Measurements from ENCODE around the gene CKAP5. TPM values are rescaled to one million over a fixed set of nuclear protein-coding genes. Genes with fewer than 3 reads are reported as not detected.
A peak's percentile ranks its signal among the peaks of the same experiment; 100 is the strongest.

The CKAP5 gene
- total RNA-seq (2014; rRNA removed; shearing (Covaris generic)), result 176 and 184 TPM in 2 replicates

DNA sequence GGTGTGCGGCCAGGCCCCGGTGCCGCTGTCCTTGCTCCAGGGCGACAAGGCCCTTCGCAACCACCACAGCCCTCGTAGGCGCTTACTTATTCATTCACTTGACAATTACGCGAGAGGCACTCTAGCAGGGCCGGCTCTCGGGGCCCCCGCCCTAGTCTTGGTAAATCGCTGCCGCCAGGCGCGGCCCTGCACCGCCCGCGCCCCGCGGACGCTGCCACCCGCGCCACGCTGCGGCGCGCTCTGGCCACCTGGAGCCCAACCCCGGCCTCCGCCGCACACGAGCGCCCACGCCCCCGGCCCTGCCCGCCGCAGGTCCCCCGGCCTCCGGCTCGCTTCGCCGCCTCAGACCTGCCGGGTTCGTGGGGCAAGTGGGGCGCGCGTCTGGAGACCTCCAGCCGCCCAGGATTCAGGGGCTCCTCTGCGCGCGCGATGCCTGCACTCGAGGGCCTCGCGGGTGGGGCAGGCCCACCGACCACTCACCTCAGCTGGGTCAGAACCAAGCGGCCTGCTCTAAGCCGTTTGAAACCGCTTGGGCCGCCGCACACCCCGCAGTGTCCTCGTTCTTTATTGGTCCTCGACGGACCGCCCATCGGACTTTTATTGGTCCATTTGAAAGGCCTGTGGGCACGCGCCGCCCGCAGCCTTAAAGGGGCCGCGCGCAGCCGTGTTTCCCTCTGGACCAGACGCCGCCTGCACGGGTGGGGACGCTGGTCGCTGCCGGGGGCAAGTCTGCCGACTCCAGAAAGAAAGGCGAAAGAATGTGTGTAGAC, at the start of gene CKAP5:
Gene CKAP5, minus strand, starts transcription at position 541 of the 770 bp plus-strand sequence. CDS start 25,049 bp downstream, outside the sequence.
- H3K4me1 ChIP-seq, result peaks cover 5% of the 10 kb centered on the region; the same call in 1 of the 2 replicates
- no peaks in the 10 kb centered on the region for H3K27me3 ChIP-seq
- peak; percentile 91 to 95 for DNase-seq
- H3K36me3 ChIP-seq, result peaks cover 10% of the 10 kb centered on the region; the same call in 1 of the 2 replicates
- H3K27ac ChIP-seq, result peak within 1 kb of the TSS; percentile 80
- no peaks in the 10 kb centered on the region for H3K9me3 ChIP-seq (replicated peaks)
- peak within 1 kb of the TSS; percentile 98 for H3K4me3 ChIP-seq

DNA sequence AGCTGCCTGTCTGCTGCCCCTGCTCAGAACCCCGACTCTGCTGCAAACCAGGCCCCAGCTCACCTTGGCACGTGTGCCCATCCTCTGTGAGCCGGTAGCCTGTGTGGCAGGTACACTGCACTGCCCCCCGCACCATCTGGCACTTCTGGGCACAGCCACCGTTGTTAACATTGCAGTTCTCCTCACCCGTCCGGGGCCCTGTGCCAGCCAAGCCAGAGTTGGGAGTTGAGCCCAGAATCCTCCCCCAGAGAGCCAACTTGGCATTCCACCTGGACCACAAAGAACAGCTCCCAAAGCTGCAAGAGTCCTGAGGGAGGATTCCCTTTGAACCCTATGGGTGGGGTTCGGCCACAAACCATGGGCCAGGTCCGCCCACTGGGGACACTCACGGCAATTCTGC, 49.7 kb upstream of the CKAP5 start:
- Histone ChIP-seq H3K27me3 (no peaks in the 10 kb centered on the region), H3K4me3 (no peak overlapping the region), H3K36me3 (peaks cover 3% of the 10 kb centered on the region; the same call in 1 of the 2 replicates), H3K27ac (no peak overlapping the region), H3K9me3 (replicated peaks) (no peaks in the 10 kb centered on the region), H3K4me1 (no peaks in the 10 kb centered on the region)
- no peak for DNase-seq

DNA sequence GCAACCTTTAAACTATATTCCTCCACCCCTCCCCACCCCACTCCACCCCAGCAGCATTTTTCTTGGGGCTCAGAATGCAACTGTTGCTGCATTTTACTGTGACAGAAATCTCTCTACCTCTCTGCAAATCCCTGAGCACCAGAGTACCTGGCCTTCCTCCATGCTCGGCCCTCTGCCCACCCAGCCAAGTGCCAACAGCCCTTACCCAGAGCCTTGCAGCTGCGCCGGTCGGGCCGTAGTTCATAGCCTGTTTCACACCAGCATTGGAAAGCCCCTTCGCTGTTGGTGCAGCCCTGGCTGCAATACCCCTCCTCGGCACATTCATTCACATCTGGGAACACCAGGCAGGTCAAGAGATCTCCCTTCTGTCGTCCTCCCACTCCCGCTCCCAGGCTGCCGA, 48.9 kb upstream of the CKAP5 start:
- H3K27me3 ChIP-seq, result no peaks in the 10 kb centered on the region
- peaks cover 3% of the 10 kb centered on the region; the same call in 1 of the 2 replicates for H3K36me3 ChIP-seq
- H3K4me1 ChIP-seq, result no peaks in the 10 kb centered on the region
- no peaks in the 10 kb centered on the region for H3K9me3 ChIP-seq (replicated peaks)
- no peak overlapping the region for H3K4me3 ChIP-seq
- no peak for DNase-seq
- no peak overlapping the region for H3K27ac ChIP-seq

DNA sequence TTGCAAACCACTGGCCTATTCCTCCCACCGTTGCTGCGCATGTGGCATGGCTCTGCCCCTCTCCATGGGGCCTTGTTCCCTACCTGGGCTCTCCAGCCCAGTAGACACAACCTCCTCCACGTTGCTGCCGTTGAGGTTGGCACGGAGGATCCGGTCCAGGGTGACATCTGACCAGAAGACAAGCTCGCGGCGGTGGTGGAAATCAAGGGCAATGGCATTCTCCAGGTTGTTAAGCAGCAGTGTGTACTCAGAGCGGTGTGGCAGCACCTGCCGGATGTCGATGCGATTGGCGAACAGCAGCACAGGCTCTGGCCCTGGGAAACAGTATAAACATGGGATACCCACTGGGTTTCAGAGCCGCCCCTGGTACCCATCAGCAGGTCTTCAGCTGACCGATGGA, 48.4 kb upstream of the CKAP5 start:
- no peak for DNase-seq
- no peak overlapping the region for H3K27ac ChIP-seq

GRCh38 chr11:46892838-46893237, 46.8 kb upstream of the CKAP5 start:
- Histone ChIP-seq H3K36me3 (no peaks in the 10 kb centered on the region; the same call in 1 of the 2 replicates), H3K27me3 (no peaks in the 10 kb centered on the region), H3K4me1 (no peaks in the 10 kb centered on the region), H3K4me3 (no peak overlapping the region), H3K9me3 (replicated peaks) (no peaks in the 10 kb centered on the region), H3K27ac (no peak overlapping the region)
- no peak for DNase-seq

More for the DNA sequence above, 48.4 kb upstream of the CKAP5 start:
- H3K9me3 ChIP-seq (replicated peaks), result no peaks in the 10 kb centered on the region
- H3K36me3 ChIP-seq, result peaks cover 3% of the 10 kb centered on the region; the same call in 1 of the 2 replicates
- no peaks in the 10 kb centered on the region for H3K4me1 ChIP-seq
- no peaks in the 10 kb centered on the region for H3K27me3 ChIP-seq
- H3K4me3 ChIP-seq, result no peak overlapping the region

- no peak overlapping the region for H3K4me3 ChIP-seq
- H3K27ac ChIP-seq, result no peak overlapping the region
- no peaks in the 10 kb centered on the region; the same call in 1 of the 2 replicates for H3K36me3 ChIP-seq
- no peaks in the 10 kb centered on the region for H3K4me1 ChIP-seq
- H3K9me3 ChIP-seq (replicated peaks), result no peaks in the 10 kb centered on the region
- DNase-seq, result no peak
- no peaks in the 10 kb centered on the region for H3K27me3 ChIP-seq
Measured at GRCh38 chr11:46892109-46892508, 46.0 kb upstream of the CKAP5 start.

DNA sequence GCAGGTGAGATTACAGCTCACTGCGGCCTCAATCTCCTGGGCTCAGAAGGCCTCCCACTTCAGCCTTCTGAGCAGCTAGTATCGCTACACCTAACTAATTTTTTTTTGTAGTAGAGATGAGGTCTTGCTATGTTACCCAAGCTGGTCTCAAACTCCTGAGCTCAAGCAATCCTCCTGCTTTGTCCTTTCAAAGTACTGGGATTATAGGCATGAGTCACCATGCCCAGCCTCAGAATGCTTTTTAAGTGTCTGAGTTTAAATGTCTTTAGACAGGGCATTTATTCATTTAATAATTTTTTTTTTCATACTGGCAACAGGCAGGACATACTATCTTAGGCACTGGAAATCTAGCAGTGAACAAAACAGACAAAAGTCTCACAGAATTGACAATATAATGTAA, 44.6 kb upstream of the CKAP5 start:
- no peak overlapping the region for H3K27ac ChIP-seq
- no peak for DNase-seq

GRCh38 chr11:46889689-46890475, 43.8 kb upstream of the CKAP5 start:
- no peaks in the 10 kb centered on the region for H3K9me3 ChIP-seq (replicated peaks)
- DNase-seq, result peak; percentile 68 to 88

More for the DNA sequence above, 44.6 kb upstream of the CKAP5 start:
- Histone ChIP-seq H3K27me3 (no peaks in the 10 kb centered on the region), H3K4me1 (no peaks in the 10 kb centered on the region), H3K4me3 (no peak overlapping the region), H3K9me3 (replicated peaks) (no peaks in the 10 kb centered on the region), H3K36me3 (no peaks in the 10 kb centered on the region)

DNA sequence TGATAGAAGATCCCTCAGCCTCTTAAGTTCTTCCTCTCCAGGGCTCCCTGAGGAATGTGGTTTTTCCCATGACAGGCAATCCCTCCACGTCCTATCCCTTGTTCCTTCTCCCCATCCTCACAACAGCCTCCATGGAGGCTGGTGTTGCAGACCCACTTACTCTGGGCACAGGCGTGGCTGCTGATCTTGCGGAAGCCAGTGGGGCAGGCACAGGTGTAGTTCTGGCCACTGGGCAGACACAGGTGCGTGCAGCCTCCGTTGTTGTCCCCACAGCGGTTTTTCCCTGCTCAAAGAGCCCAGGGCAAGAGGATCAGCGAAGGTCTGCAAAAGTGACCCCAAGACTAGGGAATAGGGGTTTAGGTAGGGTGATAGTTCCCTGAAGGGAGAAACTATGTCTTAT, 43.2 kb upstream of the CKAP5 start:
- no peaks in the 10 kb centered on the region for H3K9me3 ChIP-seq (replicated peaks)
- no peak overlapping the region for H3K27ac ChIP-seq
- H3K36me3 ChIP-seq, result no peaks in the 10 kb centered on the region
- no peaks in the 10 kb centered on the region for H3K27me3 ChIP-seq
- DNase-seq, result no peak
- H3K4me1 ChIP-seq, result no peaks in the 10 kb centered on the region
- no peak overlapping the region for H3K4me3 ChIP-seq

More at GRCh38 chr11:46889689-46890475, 43.8 kb upstream of the CKAP5 start:
- Histone ChIP-seq H3K36me3 (no peaks in the 10 kb centered on the region), H3K4me1 (no peaks in the 10 kb centered on the region), H3K27ac (no peak overlapping the region), H3K27me3 (no peaks in the 10 kb centered on the region), H3K4me3 (no peak overlapping the region)

DNA sequence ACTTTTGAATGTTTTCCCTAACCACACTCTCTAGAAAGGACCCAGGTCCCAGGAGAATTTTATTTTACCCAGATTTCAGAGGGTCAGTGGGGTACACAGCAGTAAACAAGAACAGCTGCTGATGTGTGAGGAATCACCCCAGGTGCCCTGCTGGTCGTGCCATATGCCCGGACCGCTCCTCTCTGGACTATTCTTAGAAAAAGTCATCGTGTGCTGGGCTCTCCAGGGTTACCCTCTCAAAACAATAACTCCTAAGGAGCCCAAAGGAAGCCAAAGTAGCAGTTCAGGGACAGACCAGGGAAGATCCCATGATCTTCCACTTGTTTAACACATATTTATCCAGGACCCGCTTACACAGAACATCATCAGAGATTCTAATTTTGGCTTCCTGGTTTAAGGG, 42.6 kb upstream of the CKAP5 start:
- Histone ChIP-seq H3K9me3 (replicated peaks) (no peaks in the 10 kb centered on the region), H3K27ac (no peak overlapping the region), H3K4me1 (no peaks in the 10 kb centered on the region), H3K27me3 (no peaks in the 10 kb centered on the region), H3K36me3 (no peaks in the 10 kb centered on the region), H3K4me3 (no peak overlapping the region)
- DNase-seq, result no peak

DNA sequence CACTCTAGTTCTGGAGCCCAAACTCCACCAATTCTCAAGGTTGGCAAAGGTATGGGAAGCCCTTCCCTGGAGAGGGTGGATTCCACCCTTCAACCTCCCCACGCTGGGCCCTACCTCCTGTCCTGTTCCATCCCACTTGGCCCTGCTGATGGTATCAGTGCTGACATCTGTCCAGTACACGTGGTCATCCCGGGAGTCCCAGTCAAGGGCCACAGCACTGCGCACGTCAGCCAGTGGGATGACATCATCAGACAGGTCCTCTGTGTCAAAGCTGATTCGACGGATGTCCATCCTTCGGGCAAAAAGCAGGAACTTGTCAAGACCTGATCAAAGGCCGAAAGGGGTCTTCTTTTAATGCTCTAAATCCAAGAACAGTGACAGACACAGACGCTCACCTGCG, 40.1 kb upstream of the CKAP5 start:
- 0 out of 2 replicates have a peak, but pooled peaks cover 2% of the 10 kb centered on the region for H3K36me3 ChIP-seq

GRCh38 chr11:46879056-46879585, 33.0 kb upstream of the CKAP5 start:
- no peaks in the 10 kb centered on the region for H3K9me3 ChIP-seq (replicated peaks)
- H3K27ac ChIP-seq, result no peak overlapping the region
- no peak for DNase-seq
- H3K36me3 ChIP-seq, result 0 out of 2 replicates have a peak, but pooled peaks cover 8% of the 10 kb centered on the region
- no peaks in the 10 kb centered on the region for H3K4me1 ChIP-seq
- H3K27me3 ChIP-seq, result no peaks in the 10 kb centered on the region
- no peak overlapping the region for H3K4me3 ChIP-seq

More for the DNA sequence above, 40.1 kb upstream of the CKAP5 start:
- Histone ChIP-seq H3K4me3 (no peak overlapping the region), H3K9me3 (replicated peaks) (no peaks in the 10 kb centered on the region), H3K27me3 (no peaks in the 10 kb centered on the region), H3K4me1 (no peaks in the 10 kb centered on the region), H3K27ac (no peak overlapping the region)
- DNase-seq, result no peak

GRCh38 chr11:46877580-46877979, 31.5 kb upstream of the CKAP5 start:
- no peaks in the 10 kb centered on the region for H3K4me1 ChIP-seq
- H3K36me3 ChIP-seq, result peaks cover 15% of the 10 kb centered on the region
- no peaks in the 10 kb centered on the region for H3K9me3 ChIP-seq (replicated peaks)
- no peak overlapping the region for H3K4me3 ChIP-seq
- no peaks in the 10 kb centered on the region for H3K27me3 ChIP-seq
- DNase-seq, result no peak
- no peak overlapping the region for H3K27ac ChIP-seq

- Histone ChIP-seq H3K4me3 (no peak overlapping the region), H3K27ac (no peak overlapping the region), H3K9me3 (replicated peaks) (no peaks in the 10 kb centered on the region), H3K4me1 (no peaks in the 10 kb centered on the region), H3K27me3 (no peaks in the 10 kb centered on the region), H3K36me3 (peaks cover 17% of the 10 kb centered on the region)
- no peak for DNase-seq
Measured at GRCh38 chr11:46876471-46876870, 30.4 kb upstream of the CKAP5 start.

DNA sequence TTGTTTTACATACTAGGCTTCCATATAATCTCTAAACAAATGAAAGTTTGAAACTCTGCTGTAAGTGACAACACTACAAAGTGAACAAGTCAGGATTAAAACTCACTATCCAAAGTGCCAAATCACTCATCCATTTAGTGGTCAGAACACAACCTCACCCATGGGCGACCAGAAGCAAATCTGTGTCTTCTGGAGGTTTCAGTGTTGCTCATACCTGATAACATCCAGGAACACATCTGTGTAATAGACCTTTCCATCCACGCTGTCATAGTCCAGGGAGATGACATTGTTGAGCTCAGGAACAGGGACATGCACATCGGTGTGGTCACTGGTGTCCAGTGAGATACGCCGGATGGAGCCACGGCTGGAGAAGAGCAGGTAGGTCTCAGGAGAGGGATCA, 28.5 kb upstream of the CKAP5 start:
- no peaks in the 10 kb centered on the region for H3K4me1 ChIP-seq
- H3K27me3 ChIP-seq, result no peaks in the 10 kb centered on the region
- H3K27ac ChIP-seq, result no peak overlapping the region
- no peaks in the 10 kb centered on the region for H3K9me3 ChIP-seq (replicated peaks)
- H3K36me3 ChIP-seq, result peaks cover 23% of the 10 kb centered on the region
- DNase-seq, result no peak
- H3K4me3 ChIP-seq, result no peak overlapping the region
